HL-60 (cell line): Measurements from ENCODE around the gene CLIP2.
"Not testable (repeated sequence)": the region's sequence is repeated elsewhere in the genome, so short reads cannot be mapped to it uniquely, and the experiment has no call there.

Experiments used
- GABPA ChIP-seq: IDR thresholded peaks from 2 replicates; pipeline ENCODE4 v1.6.1; 2012; ENCODE audit warnings: low read depth
- POLR2AphosphoS5 ChIP-seq: IDR thresholded peaks from 2 replicates; pipeline ENCODE4 v1.6.1; 2012; ENCODE audit warnings: low read depth
- SPI1 ChIP-seq: IDR thresholded peaks from 2 replicates; pipeline ENCODE4 v1.6.1; 2012; ENCODE audit warnings: low read depth, mild to moderate bottlenecking, borderline replicate concordance
- TF ChIP-seq, protein P1 (sequence below): IDR thresholded peaks from one replicate; pipeline ENCODE4 v1.5.1; 2011; ENCODE audit warnings: low read length, control low read depth, inconsistent platforms; ENCODE audit not compliant: insufficient read depth

DNA sequence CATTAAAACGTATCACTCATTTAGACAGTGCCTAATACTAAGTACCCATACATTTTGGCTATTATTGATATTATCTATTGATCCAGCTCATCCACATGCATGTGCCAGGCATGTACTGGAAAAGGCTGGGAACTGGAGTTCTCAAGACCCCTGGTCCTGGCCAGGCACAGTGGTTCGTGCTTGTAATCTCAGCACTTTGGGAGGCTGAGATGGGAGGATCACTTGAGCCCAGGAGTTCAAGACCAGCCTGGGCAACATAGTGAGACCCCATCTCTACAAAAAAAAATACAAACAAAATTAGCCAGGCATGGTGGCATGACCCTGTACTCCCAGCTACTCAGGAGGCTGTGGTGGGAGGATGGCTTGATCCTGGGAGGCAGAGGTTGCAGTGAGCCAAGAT is 50.4 kb downstream of the CLIP2 start:
- TF ChIP-seq, protein P1, sequence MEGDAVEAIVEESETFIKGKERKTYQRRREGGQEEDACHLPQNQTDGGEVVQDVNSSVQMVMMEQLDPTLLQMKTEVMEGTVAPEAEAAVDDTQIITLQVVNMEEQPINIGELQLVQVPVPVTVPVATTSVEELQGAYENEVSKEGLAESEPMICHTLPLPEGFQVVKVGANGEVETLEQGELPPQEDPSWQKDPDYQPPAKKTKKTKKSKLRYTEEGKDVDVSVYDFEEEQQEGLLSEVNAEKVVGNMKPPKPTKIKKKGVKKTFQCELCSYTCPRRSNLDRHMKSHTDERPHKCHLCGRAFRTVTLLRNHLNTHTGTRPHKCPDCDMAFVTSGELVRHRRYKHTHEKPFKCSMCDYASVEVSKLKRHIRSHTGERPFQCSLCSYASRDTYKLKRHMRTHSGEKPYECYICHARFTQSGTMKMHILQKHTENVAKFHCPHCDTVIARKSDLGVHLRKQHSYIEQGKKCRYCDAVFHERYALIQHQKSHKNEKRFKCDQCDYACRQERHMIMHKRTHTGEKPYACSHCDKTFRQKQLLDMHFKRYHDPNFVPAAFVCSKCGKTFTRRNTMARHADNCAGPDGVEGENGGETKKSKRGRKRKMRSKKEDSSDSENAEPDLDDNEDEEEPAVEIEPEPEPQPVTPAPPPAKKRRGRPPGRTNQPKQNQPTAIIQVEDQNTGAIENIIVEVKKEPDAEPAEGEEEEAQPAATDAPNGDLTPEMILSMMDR, result not testable (repeated sequence)
- TF ChIP-seq POLR2AphosphoS5, GABPA, SPI1: not testable (repeated sequence)
